Ovary (tissue), 10 donors: ENCODE data around the gene RPGR. TPM values are rescaled to one million over a fixed set of nuclear protein-coding genes. Genes with fewer than 3 reads are reported as not detected.
A peak's percentile ranks its signal among the peaks of the same experiment; 100 is the strongest.

Source experiments
- DNase-seq, 5 donors: peaks; one replicate each; pipeline ENCODE4 v3.0.0-alpha.2; 2019 to 2020
- H3K27ac ChIP-seq, 2 donors: fragments of 200-600 bp; one replicate each; pipeline versions ENCODE4 v1.5.1 to v1.8.0; 2019 to 2022
- H3K27me3 ChIP-seq: fragments of 200-600 bp; one replicate; pipeline ENCODE4 v1.8.0; 2022
- H3K36me3 ChIP-seq: fragments of 200-600 bp; sonication (generic); one replicate; pipeline ENCODE4 v1.5.1; 2019
- H3K4me1 ChIP-seq: one replicate; pipeline ENCODE4 v1.8.1; 2013; ENCODE audit warnings: mild to moderate bottlenecking, moderate library complexity; ENCODE audit not compliant: insufficient read depth
- H3K4me3 ChIP-seq: fragments of 200-600 bp; sonication (generic); one replicate; pipeline ENCODE4 v1.5.1; 2017
- H3K9me3 ChIP-seq, 2 donors: fragments of 200-600 bp in 1 of 2; sonication (generic) in 1 of 2; one replicate each; pipeline versions ENCODE4 v1.5.1 to v1.8.1; 2013 to 2019; ENCODE audit warnings: mild to moderate bottlenecking in 1 of 2, moderate library complexity in 1 of 2
- EP300 ChIP-seq: sonication (generic); formaldehyde crosslinking; IDR thresholded peaks from one replicate; pipeline ENCODE4 v1.6.1; 2017; ENCODE audit warnings: antibody characterized with exemption
- POLR2A ChIP-seq: fragments of 450-650 bp; IDR thresholded peaks from one replicate; pipeline ENCODE4 v1.6.1; 2017; ENCODE audit warnings: antibody characterized with exemption, mild to moderate bottlenecking, moderate library complexity
- WGBS, 3 donors: extraction: QIAGEN DNeasy Blood & Tissue Kit in 1 of 3; methylation state at CpG; one replicate each; pipeline versions ENCODE4 v1.1.5 to v1.1.7; 2013 to 2017; 5-methylcytosine and 5-hydroxymethylcytosine counted together
- intact Hi-C, 4 donors: fragments of 100-400 bp; cut with DNase I; formaldehyde crosslinking; loops; one replicate each; pipeline versions ENCODE4 v1.11.0 to v1.15.1; 2022 to 2023
- long read RNA-seq, 3 donors: library from polyadenylated mRNA in 2 of 3; unstranded in 2 of 3; transcript quantifications; one replicate each; pipeline ENCODE4 v2.0.0 and lab custom pipeline, GENCODE V29; 2021 to 2026
- polyA plus RNA-seq, 2 donors: library from polyadenylated mRNA; stranded (reverse); fragments of 200-250 nt in 1 of 2; fragments of 350-450 nt in 1 of 2; fragmentation: Illumina TruSeq in 1 of 2; extraction: RNeasy Lipid Tissue Mini Kit (QIAGEN cat#74804) in 1 of 2; gene quantifications; one replicate each; pipeline ENCODE4 v1.2.3, GENCODE V29; 2013 to 2014
- total RNA-seq, 7 donors: library from RNA; depleted of rRNA in 2 of 7; stranded (reverse); fragments of >200 nt in 2 of 7; fragmentation: NEBNext Ultra II Directional in 3 of 7; extraction: Animal tissue kit (Norgen Biotek cat#: 25700) in 3 of 7; gene quantifications; one replicate each; pipeline versions ENCODE4 v1.1.0 to v1.2.4, GENCODE V29; 2016 to 2023
- TF ChIP-seq, protein P1 (sequence below), 3 donors: fragments of 450-650 bp in 2 of 3; fragments of 200-600 bp in 1 of 3; IDR thresholded peaks; one replicate each; pipeline versions ENCODE4 v1.5.1 to v1.8.0; 2016 to 2022; ENCODE audit warnings: antibody characterized with exemption in 3 of 3, mild to moderate bottlenecking in 1 of 3
- donor health status: DM: no; HTN: no; CAD: no; lungs with moderate emphysema.
- donor health status: DM: no; HTN: no; CAD: no.
- donor health status: Bipolar disorder and iron deficiency.
- donor health status: DM: yes; HTN: yes; CAD: no.
- donor health status: DM: no; HTN: no; CAD: no.
- donor health status: DM: yes; HTN: yes; CAD: no.

The RPGR gene
- total RNA-seq, result 10 to 100 TPM in 3 of 7 donors, 1 to 10 TPM in 4; 5.4 to 29.6 (median 8.6) TPM
- polyA plus RNA-seq, result 1 to 10 TPM; 7.3 to 9.1 TPM
- long read RNA-seq, donor 1, full-length matches to known transcripts, result 2 of 30 reads
- long read RNA-seq, donor 1, partial matches to known transcripts, result 20 of 30 reads
- long read RNA-seq, donor 1, other reads (novel, unspliced or antisense), result 8 of 30 reads
- long read RNA-seq, donor 2, full-length matches to known transcripts, result 2 of 2 reads
- long read RNA-seq, donor 2, partial matches to known transcripts, result 0 of 2 reads
- long read RNA-seq, donor 2, other reads (novel, unspliced or antisense), result 0 of 2 reads
- long read RNA-seq, donor 3, partial matches to known transcripts, result 1 of 6 reads
- long read RNA-seq, donor 3, other reads (novel, unspliced or antisense), result 2 of 6 reads

GRCh38 chrX:38327007-38327774, at the start of gene RPGR:
TSS of gene RPGR (minus strand) at chrX:38327509. CDS start at chrX:38327367, 142 bp downstream.
- 28 to 32% (median 30%) methylated on average over 65 to 67 of the region's 67 CpGs for whole genome bisulfite sequencing, 3 donors
- Histone ChIP-seq H3K4me1 (no peaks in the 10 kb centered on the region), H3K36me3 (no peaks in the 10 kb centered on the region), H3K27ac (peak within 1 kb of the TSS in 1 of 2 donors; percentile 68), H3K4me3 (peak within 1 kb of the TSS; percentile 62), H3K9me3 (no peaks in the 10 kb centered on the region), H3K27me3 (no peaks in the 10 kb centered on the region)
- intact Hi-C loops, result no loop called here
- TF ChIP-seq, protein P1, sequence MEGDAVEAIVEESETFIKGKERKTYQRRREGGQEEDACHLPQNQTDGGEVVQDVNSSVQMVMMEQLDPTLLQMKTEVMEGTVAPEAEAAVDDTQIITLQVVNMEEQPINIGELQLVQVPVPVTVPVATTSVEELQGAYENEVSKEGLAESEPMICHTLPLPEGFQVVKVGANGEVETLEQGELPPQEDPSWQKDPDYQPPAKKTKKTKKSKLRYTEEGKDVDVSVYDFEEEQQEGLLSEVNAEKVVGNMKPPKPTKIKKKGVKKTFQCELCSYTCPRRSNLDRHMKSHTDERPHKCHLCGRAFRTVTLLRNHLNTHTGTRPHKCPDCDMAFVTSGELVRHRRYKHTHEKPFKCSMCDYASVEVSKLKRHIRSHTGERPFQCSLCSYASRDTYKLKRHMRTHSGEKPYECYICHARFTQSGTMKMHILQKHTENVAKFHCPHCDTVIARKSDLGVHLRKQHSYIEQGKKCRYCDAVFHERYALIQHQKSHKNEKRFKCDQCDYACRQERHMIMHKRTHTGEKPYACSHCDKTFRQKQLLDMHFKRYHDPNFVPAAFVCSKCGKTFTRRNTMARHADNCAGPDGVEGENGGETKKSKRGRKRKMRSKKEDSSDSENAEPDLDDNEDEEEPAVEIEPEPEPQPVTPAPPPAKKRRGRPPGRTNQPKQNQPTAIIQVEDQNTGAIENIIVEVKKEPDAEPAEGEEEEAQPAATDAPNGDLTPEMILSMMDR (IDR thresholded peaks at IDR 0.05), result peak; percentile 68 to 79 (median 74)
- TF ChIP-seq POLR2A, result peak; percentile 67
- no peak for TF ChIP-seq EP300
- peak; percentile 89 to 93 (median 90) for DNase-seq

DNA sequence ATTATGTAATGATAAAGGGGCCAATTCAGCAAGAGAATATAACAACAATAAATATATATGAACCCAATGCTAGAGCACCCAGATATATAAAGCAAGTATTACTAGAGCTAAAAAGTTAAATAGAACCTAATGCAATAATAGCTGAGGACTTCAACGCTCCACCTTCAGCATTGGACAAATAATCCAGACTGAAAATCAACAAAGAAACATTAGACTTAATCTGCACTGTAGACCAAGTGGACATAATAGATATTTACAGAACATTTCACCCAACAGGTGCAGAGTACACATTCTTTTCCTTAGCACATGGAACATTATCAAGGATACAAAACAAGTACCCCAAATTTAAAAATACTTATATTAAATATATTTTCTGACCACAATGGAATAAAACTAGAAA, 49.4 kb upstream of the RPGR start:
- no peak for DNase-seq
- H3K27ac ChIP-seq, result no peak overlapping the region
- intact Hi-C loops, result no loop called here

DNA sequence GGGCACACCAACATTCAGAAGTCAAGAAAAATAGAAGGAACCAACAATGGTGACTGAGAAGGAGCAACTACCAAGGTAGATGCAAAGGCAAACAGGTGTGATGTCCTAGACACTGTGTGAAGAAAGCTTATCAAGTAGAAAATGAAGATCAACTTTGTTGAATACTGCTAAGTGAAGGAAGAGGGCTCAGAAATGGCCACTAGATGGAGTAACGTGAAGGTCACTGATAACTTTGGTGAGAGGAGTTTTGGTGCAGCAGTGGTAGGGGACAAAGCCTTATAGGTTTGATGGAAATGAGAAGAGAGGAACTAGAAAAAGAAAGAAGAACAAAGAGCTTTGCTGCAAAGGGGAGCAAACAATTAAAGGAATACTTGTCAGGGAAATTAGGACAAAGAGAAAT, 48.6 kb upstream of the RPGR start:
- Histone ChIP-seq H3K27ac (no peak overlapping the region), H3K9me3 (no peaks in the 10 kb centered on the region), H3K36me3 (no peaks in the 10 kb centered on the region), H3K27me3 (no peaks in the 10 kb centered on the region), H3K4me1 (no peaks in the 10 kb centered on the region), H3K4me3 (no peak overlapping the region)
- DNase-seq, result no peak
- TF ChIP-seq, protein P1 (IDR thresholded peaks at IDR 0.05), result no peak
- TF ChIP-seq POLR2A (no peak), EP300 (no peak)
- intact Hi-C loops, result no loop called here
- WGBS, 3 donors, result 15 to 22% (median 20%) methylated on average over 1 of the region's 1 CpG

More for the DNA sequence above, 49.4 kb upstream of the RPGR start:
- H3K36me3 ChIP-seq, result no peaks in the 10 kb centered on the region
- H3K4me3 ChIP-seq, result no peak overlapping the region
- H3K9me3 ChIP-seq, result no peaks in the 10 kb centered on the region
- TF ChIP-seq POLR2A (no peak), EP300 (no peak)
- TF ChIP-seq, protein P1 (IDR thresholded peaks at IDR 0.05), result no peak
- H3K27me3 ChIP-seq, result no peaks in the 10 kb centered on the region
- no peaks in the 10 kb centered on the region for H3K4me1 ChIP-seq
- WGBS, 3 donors, result 59 to 70% (median 65%) methylated on average over 1 of the region's 1 CpG

DNA sequence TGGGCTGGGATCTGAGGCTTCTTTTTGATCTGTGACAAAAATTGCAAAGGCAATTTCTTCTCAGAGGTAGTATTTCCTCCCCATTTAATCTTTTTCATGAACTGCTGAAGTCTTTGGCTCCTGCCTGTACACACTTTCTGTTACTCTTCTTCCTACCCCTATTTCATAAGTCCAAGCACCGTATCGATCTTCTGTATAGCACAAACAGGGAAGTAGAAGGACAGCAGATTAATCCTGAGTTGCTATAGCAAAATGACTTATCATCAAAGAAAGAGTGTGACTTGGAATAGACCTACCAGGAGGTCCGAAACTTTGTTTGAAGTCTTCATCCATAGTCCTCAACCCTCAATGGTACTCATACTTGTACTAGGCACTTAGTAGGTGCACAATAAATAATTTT, 47.1 kb upstream of the RPGR start:
- no peaks in the 10 kb centered on the region for H3K36me3 ChIP-seq
- intact Hi-C loops, result no loop called here
- no peak for DNase-seq
- WGBS, 3 donors, result 85 to 95% (median 94%) methylated on average over 3 of the region's 3 CpGs
- no peaks in the 10 kb centered on the region for H3K27me3 ChIP-seq
- H3K27ac ChIP-seq, result no peak overlapping the region
- no peaks in the 10 kb centered on the region for H3K9me3 ChIP-seq
- TF ChIP-seq, protein P1 (IDR thresholded peaks at IDR 0.05), result no peak
- TF ChIP-seq EP300 (no peak), POLR2A (no peak)
- H3K4me1 ChIP-seq, result no peaks in the 10 kb centered on the region
- H3K4me3 ChIP-seq, result no peak overlapping the region
